Activated naive CD4-positive, alpha-beta T cell treated with anti-CD3 and anti-CD28 coated beads, Interleukin-2, amount 10 ng/mL, durations not matched to agents 7 days and 5 days (primary cell): ENCODE measurements around the gene OPCML.

Experiments used
- CTCF ChIA-PET: fragments of 350-600 bp; sonication (Branson Sonifier 250); formaldehyde crosslinking; loops from one replicate; lab custom pipeline; 2021; ENCODE audit warnings: antibody characterized with exemption; lab: Charles Lee
- DNase-seq: peaks from one replicate; pipeline ENCODE4 v3.0.0-alpha.2; 2020
- H3K27ac Mint-ChIP-seq: one replicate; pipeline ENCODE4 v1.8.0; 2021; ENCODE audit warnings: mild to moderate bottlenecking, moderate library complexity, mixed read lengths
- H3K27me3 Mint-ChIP-seq: one replicate; pipeline ENCODE4 v1.8.0; 2021; ENCODE audit warnings: mild to moderate bottlenecking, mixed read lengths
- H3K36me3 Mint-ChIP-seq: one replicate; pipeline ENCODE4 v1.8.0; 2021; ENCODE audit warnings: mixed read lengths
- H3K4me1 Mint-ChIP-seq: one replicate; pipeline ENCODE4 v1.8.0; 2021; ENCODE audit warnings: mixed read lengths
- H3K4me3 Mint-ChIP-seq: one replicate; pipeline ENCODE4 v1.8.0; 2021; ENCODE audit warnings: mild to moderate bottlenecking, moderate library complexity, mixed read lengths
- H3K9me3 Mint-ChIP-seq: one replicate; pipeline ENCODE4 v1.8.0; 2021; ENCODE audit warnings: mixed read lengths

The OPCML gene

DNA sequence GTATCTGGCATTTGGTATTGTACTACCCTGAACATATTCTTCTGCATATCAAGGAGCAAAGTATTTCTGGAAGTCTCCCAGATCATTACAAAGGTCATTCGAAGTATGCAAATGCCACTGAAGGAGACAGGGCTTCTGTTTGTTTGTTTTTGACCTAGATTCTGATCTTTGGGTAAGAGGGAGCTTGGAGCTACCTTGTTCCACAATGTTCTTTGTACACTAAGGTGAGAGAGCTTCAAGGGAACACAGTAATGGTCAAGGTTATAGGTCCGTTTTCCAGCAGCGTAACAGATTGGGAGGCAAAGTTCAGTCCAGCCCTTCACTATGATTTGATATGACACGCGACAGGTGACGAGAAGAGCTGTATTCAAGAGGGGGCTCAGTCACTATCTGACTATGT lies 10.0 kb downstream of the OPCML start:
- no peaks in the 10 kb centered on the region for H3K27me3 Mint-ChIP-seq
- CTCF ChIA-PET: no interaction called here
- no peaks in the 10 kb centered on the region for H3K4me1 Mint-ChIP-seq
- H3K9me3 Mint-ChIP-seq: no peaks in the 10 kb centered on the region
- H3K36me3 Mint-ChIP-seq: no peaks in the 10 kb centered on the region
- no peak for DNase-seq
- no peak overlapping the region for H3K27ac Mint-ChIP-seq
- H3K4me3 Mint-ChIP-seq: no peak overlapping the region

- Mint-ChIP-seq H3K4me1 (no peaks in the 10 kb centered on the region), H3K27ac (no peak overlapping the region), H3K9me3 (no peaks in the 10 kb centered on the region), H3K27me3 (no peaks in the 10 kb centered on the region), H3K4me3 (no peak overlapping the region), H3K36me3 (no peaks in the 10 kb centered on the region)
- CTCF ChIA-PET: no interaction called here
- no peak for DNase-seq
Observed at GRCh38 chr11:133521502-133521901, 10.8 kb downstream of the OPCML start.

DNA sequence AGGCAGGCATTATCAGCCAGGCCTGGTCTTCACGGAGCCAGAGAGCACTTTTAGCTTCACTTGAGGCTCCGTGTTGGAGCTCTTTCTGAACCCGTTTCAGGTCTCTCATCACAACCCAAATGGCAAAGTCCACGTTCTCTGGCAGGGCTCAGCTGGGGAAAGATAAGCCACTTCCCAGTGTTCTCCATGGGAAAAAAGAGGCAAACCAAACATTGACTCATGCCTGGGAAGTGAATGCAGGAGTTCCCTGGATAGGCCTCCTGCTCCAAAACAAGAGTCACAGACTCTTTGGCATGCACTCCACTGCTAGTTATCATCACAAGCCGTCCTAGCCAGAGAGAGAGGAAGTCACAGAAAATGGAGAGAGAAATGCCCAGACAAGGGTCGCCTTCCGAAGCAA lies 11.6 kb downstream of the OPCML start:
- Mint-ChIP-seq H3K36me3 (no peaks in the 10 kb centered on the region), H3K27me3 (no peaks in the 10 kb centered on the region)

DNA sequence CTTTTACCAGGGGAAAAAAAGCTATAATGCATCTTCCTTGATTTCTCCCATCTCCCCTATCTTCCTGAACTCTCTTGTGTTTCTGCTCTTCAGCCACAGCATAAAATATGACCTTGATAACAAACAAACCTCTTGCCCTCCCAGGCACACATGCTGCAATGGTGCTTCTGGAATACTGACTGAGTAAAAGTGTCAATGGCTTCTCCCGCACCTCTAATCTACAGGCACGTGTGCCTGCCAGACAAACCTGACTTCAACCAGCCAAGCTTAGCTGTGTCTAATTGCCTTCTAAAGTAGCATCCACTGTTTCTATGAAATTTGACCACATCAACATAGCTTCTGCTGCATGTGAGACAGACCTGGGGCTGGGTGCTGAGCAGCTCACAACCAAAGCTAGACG lies 12.7 kb downstream of the OPCML start:
- Mint-ChIP-seq H3K27me3 (no peaks in the 10 kb centered on the region), H3K27ac (no peak overlapping the region), H3K9me3 (no peaks in the 10 kb centered on the region), H3K4me1 (no peaks in the 10 kb centered on the region), H3K36me3 (no peaks in the 10 kb centered on the region), H3K4me3 (no peak overlapping the region)
- CTCF ChIA-PET: no interaction called here
- no peak for DNase-seq

More for the DNA sequence above, 11.6 kb downstream of the OPCML start:
- no peak for DNase-seq
- Mint-ChIP-seq H3K4me1 (no peaks in the 10 kb centered on the region), H3K9me3 (no peaks in the 10 kb centered on the region), H3K27ac (no peak overlapping the region), H3K4me3 (no peak overlapping the region)
- CTCF ChIA-PET: no interaction called here

DNA sequence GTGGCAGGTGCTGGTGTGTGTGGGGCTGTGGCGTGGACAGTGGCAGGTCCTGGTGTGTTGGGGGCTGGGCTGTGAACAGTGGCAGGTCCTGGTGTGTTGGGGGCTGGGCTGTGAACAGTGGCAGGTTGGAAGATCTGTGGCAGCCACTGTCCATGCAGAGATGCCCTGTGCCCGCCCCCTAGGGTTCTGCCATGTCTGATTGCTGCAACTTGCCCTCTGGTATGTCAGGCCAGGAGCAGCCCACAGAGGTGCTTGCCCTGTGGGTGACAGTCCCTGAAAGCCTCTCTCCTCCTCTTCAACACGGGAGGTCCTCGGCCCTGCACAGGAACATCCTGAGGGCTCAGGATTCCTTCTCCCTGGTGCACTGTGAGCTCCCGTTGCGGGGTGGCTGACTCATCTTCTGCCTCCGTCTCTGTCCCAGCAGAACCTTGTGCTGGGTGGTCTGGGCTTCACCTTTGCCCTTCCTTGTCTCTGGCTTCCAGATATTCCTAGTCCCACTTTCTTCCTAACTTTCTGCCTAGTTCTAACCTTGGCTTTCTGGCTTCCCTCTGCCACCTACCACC lies 13.5 kb downstream of the OPCML start:
- CTCF ChIA-PET: no interaction called here

DNA sequence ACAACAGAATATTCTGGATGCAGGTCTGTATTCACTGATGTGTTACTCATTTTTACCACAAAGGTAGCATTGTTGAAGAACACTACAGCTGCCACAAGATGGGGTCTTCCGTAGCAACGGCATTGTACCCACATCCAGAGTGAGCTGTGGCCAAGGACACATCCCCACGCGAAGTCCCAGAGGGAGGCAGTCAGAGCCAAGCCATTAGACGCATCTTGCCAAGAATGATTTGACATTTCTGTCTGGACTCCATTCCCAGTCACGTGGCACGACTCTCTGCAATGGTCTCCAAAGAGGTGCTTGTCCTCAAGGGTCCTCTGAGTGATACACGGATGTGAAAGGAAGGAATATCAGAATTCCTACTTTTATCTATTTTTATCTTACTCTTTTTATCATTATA lies 15.5 kb downstream of the OPCML start:
- Mint-ChIP-seq H3K4me1 (no peaks in the 10 kb centered on the region), H3K9me3 (no peaks in the 10 kb centered on the region), H3K27me3 (no peaks in the 10 kb centered on the region), H3K27ac (no peak overlapping the region), H3K36me3 (no peaks in the 10 kb centered on the region), H3K4me3 (no peak overlapping the region)
- no peak for DNase-seq
- CTCF ChIA-PET: no interaction called here

More for the DNA sequence above, 13.5 kb downstream of the OPCML start:
- Mint-ChIP-seq H3K36me3 (no peaks in the 10 kb centered on the region), H3K27ac (no peak overlapping the region), H3K27me3 (no peaks in the 10 kb centered on the region), H3K4me1 (no peaks in the 10 kb centered on the region), H3K4me3 (no peak overlapping the region), H3K9me3 (no peaks in the 10 kb centered on the region)
- no peak for DNase-seq

GRCh38 chr11:133515107-133515506 lies 17.2 kb downstream of the OPCML start:
- Mint-ChIP-seq H3K36me3 (no peaks in the 10 kb centered on the region), H3K27me3 (no peaks in the 10 kb centered on the region), H3K4me3 (no peak overlapping the region), H3K27ac (no peak overlapping the region), H3K9me3 (no peaks in the 10 kb centered on the region), H3K4me1 (no peaks in the 10 kb centered on the region)
- CTCF ChIA-PET: no interaction called here
- DNase-seq: no peak

GRCh38 chr11:133509924-133510697 lies 22.2 kb downstream of the OPCML start:
- Mint-ChIP-seq H3K27ac (no peak overlapping the region), H3K9me3 (no peaks in the 10 kb centered on the region), H3K4me1 (no peaks in the 10 kb centered on the region), H3K4me3 (no peak overlapping the region), H3K27me3 (no peaks in the 10 kb centered on the region), H3K36me3 (no peaks in the 10 kb centered on the region)
- CTCF ChIA-PET: no interaction called here
- no peak for DNase-seq

DNA sequence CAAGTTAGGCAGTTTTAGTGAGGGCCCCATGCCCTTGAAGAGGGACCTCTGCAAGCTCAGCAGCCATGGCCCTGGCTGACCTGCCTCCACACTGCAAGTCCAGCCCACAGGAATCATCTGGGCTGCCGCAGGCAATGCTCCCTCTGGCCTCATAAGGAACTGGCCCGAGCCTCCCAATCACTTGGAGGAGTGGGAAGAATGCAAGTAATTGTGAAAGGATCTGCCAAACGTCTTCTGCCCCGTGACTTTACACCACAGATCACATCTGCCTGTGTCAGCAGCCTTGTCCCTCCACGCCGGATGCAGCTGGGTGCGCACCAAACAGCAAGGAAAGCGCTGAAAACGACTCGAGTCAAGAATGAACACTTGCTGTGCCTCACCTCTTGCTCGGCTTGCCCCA lies 23.8 kb downstream of the OPCML start:
- no peaks in the 10 kb centered on the region for H3K9me3 Mint-ChIP-seq
- no peaks in the 10 kb centered on the region for H3K4me1 Mint-ChIP-seq
- no peak overlapping the region for H3K27ac Mint-ChIP-seq
- DNase-seq: no peak
- no peaks in the 10 kb centered on the region for H3K27me3 Mint-ChIP-seq
- no peaks in the 10 kb centered on the region for H3K36me3 Mint-ChIP-seq
- CTCF ChIA-PET: no interaction called here
- H3K4me3 Mint-ChIP-seq: no peak overlapping the region

DNA sequence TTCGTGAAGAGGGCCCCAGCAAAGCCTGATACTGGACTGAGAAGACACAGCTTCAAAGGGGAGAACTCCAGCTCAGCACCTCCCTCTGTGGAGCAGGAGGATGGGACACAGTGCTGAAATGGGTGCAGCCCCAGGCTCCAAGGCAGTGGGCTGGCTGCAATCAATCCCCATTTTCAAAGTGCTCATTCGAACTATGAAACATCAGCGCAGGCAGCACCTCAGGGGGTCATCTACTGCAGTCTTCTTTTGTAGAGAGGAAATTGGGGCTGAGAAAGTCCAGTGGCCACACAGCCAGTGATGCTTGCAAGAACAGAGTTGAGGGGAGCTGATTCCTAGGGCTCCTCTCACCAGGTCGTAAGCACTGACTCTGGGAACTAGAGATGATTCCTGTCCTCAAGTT lies 25.1 kb downstream of the OPCML start:
- H3K9me3 Mint-ChIP-seq: no peaks in the 10 kb centered on the region
- CTCF ChIA-PET: no interaction called here
- no peaks in the 10 kb centered on the region for H3K36me3 Mint-ChIP-seq
- no peaks in the 10 kb centered on the region for H3K4me1 Mint-ChIP-seq
- no peaks in the 10 kb centered on the region for H3K27me3 Mint-ChIP-seq
- no peak overlapping the region for H3K4me3 Mint-ChIP-seq
- DNase-seq: no peak
- no peak overlapping the region for H3K27ac Mint-ChIP-seq

DNA sequence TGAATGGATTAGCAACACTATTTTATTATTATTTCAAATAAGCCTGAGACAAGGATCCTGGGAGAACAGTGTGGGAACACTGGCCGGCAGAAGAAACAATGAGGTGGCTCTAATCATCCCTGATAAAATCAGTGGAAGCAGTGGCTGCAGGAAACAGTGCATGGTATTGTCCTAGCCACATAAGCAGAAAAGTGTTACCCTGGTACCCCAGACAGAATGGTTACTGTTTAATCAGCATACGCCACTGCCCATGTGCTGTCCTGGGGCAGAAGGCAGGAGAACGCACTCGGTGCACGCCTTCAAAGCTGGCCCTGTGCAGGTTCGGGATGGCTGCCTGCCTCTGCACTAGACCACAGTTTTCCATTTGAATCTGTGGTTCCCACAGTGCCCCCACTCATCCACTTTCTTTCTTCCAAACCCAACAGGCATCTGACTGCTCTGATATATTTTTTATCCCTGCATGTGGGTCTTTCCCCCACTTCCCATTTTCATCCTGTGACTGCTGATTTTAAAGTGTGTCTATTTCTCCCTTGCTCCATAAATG lies 25.7 kb downstream of the OPCML start:
- Mint-ChIP-seq H3K4me1 (no peaks in the 10 kb centered on the region), H3K27me3 (no peaks in the 10 kb centered on the region), H3K36me3 (no peaks in the 10 kb centered on the region), H3K4me3 (no peak overlapping the region), H3K9me3 (no peaks in the 10 kb centered on the region), H3K27ac (no peak overlapping the region)
- CTCF ChIA-PET: no interaction called here
- no peak for DNase-seq

DNA sequence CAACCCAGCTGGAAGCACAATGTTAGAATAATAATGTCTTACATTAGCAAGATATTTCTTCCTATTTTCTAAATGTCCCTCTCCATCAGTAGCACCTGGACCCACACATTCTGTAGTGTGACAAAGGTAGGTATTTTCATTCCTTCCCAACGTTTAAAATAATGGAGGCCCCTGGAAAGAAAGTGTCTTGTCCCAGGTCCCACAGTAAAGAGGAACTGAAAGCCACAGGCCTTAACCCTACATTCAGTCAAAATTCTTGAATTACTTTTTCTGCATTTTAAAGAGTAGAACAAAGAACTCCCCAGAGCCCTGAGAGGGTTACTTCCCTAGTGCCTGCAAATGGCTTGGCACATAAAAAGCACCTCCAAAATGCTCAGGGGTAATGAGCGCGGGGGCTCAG lies 26.3 kb downstream of the OPCML start:
- no peak overlapping the region for H3K27ac Mint-ChIP-seq
- no peaks in the 10 kb centered on the region for H3K27me3 Mint-ChIP-seq
- CTCF ChIA-PET: no interaction called here
- H3K4me3 Mint-ChIP-seq: no peak overlapping the region
- H3K36me3 Mint-ChIP-seq: no peaks in the 10 kb centered on the region
- H3K4me1 Mint-ChIP-seq: no peaks in the 10 kb centered on the region
- no peaks in the 10 kb centered on the region for H3K9me3 Mint-ChIP-seq
- no peak for DNase-seq

DNA sequence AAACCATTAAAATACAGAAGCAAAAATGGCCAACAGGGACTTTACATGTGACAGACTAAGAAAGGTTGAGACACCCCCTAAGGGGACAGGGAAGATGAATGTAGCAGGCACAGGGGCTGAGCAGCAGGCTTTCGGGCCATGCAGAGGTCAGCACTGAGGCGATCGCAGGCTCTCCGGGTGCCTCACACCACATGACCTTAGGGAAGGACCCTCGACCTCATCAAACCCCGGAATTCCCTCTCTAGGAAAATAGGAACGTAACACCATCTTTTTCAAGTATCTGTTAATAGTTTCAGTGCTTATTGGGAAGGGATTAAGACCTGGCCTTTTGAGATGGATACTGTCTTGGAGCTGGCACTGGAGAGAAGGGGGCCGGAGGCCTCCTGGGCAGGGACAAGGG lies 27.4 kb downstream of the OPCML start:
- Mint-ChIP-seq H3K4me1 (no peaks in the 10 kb centered on the region), H3K9me3 (no peaks in the 10 kb centered on the region), H3K36me3 (no peaks in the 10 kb centered on the region), H3K27ac (no peak overlapping the region), H3K27me3 (no peaks in the 10 kb centered on the region), H3K4me3 (no peak overlapping the region)
- no peak for DNase-seq
- CTCF ChIA-PET: no interaction called here

DNA sequence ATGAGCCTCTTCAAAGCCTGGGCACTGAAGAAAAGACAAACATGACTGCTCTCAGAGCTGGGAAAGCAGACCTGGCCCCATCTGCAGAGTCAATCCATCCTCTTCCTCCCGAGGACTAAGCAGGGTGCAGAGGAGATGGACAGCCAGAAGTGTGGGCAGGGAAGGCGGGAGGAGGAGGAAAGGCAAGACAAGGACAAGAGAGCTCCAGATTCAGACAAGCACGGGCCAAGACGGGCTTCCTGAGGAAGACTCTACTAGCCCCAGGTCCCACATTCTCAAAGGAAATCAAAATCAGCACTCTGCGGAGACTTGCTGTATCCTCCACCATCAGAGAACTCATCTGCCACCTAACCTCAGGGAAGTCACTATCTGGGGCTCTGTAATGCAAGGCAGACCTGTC lies 28.5 kb downstream of the OPCML start:
- no peak overlapping the region for H3K4me3 Mint-ChIP-seq
- H3K27ac Mint-ChIP-seq: no peak overlapping the region
- H3K9me3 Mint-ChIP-seq: no peaks in the 10 kb centered on the region
- H3K4me1 Mint-ChIP-seq: no peaks in the 10 kb centered on the region
- DNase-seq: no peak
- H3K27me3 Mint-ChIP-seq: no peaks in the 10 kb centered on the region
- no peaks in the 10 kb centered on the region for H3K36me3 Mint-ChIP-seq
- CTCF ChIA-PET: no interaction called here

- no peak for DNase-seq
- Mint-ChIP-seq H3K36me3 (no peaks in the 10 kb centered on the region), H3K27me3 (no peaks in the 10 kb centered on the region), H3K4me3 (no peak overlapping the region), H3K27ac (no peak overlapping the region), H3K4me1 (no peaks in the 10 kb centered on the region), H3K9me3 (no peaks in the 10 kb centered on the region)
- CTCF ChIA-PET: no interaction called here
Observed at GRCh38 chr11:133503236-133503635, 29.1 kb downstream of the OPCML start.
